Stimulated activated CD8-positive, alpha-beta memory T cell treated with anti-CD3 and anti-CD28 coated beads, Interleukin-15, amount 100 ng/mL, for 48 hours (primary cell): ENCODE measurements around the gene ANKRD17.

Experiments
- DNase-seq, 2 donors: peaks; one replicate each; pipeline ENCODE4 v3.0.0-alpha.2; 2020; ENCODE audit warnings: low read depth in 2 of 2

ANKRD17 gene

GRCh38 chr4:73129319-73129718 lies 129.3 kb downstream of the ANKRD17 start:
- no peak for DNase-seq

GRCh38 chr4:73127839-73128453 lies 130.7 kb downstream of the ANKRD17 start:
- DNase-seq, result no peak

DNA sequence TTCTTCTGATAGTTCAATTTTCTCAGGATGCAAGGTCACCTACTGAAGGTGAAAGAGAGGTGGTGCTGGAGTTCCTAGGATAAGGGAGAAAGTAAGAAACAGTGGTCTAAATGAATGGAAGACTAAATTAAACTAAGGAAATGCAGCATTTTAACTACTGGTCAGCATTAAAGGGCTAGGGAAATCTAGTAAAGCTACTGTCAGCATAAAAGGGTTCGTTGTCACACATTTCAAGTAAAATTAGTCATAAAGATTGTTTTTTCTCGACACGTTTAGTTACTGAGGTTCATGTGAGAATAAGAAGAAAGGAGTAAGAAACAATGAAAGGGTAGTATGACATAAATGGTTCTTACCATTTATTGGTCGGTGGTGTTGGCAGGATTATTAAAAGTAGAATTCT lies 149.1 kb downstream of the ANKRD17 start:
- no peak for DNase-seq

DNA sequence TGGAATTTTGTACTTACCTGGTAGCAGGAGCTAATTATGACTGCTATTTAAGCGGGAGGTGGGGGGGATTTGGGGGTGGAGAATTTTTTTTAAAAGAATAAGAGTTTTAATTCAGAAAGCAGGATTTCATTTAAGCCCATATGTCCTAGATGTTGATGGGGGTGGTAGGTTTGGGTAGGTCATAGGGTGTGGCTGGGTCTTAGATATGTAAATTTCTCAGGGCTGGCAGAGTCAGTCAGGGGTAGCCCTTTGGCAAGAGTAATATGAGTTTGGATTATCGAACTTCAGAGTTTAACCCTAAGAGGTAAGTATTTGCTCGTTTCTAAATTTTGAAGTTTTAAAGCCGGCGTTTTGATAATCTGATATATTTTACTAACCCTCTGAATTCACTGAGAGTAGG lies 153.9 kb downstream of the ANKRD17 start:
- no peak for DNase-seq

DNA sequence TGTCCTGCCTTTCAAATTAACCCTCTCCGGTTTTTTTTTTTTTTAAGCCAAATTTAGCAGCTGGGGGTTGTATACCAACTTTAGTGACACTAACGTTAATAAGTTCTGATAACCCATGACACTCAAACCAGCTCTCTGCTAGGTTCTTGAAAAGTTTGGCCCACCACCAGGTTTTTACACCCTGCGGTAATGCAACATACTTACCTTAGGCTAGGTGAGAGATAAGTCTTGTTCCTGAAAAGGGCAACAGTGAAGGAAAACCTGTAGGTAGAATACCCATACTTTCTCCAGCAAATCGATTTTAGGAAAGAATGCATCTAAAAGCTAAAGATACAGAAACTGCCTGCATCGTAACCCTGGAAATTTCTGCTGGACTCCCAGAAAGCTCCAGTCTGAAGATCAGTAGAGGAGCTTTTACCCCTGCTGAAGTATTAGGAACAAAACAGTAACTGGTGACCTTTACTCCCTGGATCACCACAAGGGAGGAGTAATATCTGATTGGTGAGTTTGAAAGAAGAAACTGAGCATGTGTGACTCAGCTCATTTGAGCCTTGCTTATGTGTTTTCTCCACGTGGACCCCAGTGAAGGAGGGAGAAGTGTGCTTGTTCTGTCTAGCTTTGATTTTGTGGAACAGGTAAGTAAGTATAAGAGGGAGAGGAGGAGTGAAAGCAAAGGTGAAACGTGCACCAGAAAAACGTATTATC lies 154.6 kb downstream of the ANKRD17 start:
- DNase-seq, result no peak

DNA sequence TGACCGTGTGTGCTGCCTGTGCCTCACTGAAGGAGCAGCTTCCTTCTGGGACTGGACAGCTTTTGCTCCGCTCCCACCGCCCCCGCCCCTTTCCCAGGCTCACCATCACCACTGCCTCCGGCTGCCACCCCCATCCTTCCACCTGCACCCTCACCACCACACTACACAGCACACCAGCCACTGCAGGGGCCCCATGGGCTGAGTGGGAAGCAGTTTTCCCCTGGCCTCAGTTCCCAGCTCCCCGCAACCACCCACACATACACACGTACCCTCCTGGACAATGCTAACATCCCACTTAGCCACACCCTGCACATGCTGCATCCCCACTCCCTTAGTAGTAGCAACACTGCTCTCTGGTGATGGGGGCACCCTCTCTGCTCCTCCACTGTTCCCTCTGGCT lies 159.5 kb downstream of the ANKRD17 start:
- no peak for DNase-seq

GRCh38 chr4:73098713-73099112 lies 159.9 kb downstream of the ANKRD17 start:
- no peak for DNase-seq

DNA sequence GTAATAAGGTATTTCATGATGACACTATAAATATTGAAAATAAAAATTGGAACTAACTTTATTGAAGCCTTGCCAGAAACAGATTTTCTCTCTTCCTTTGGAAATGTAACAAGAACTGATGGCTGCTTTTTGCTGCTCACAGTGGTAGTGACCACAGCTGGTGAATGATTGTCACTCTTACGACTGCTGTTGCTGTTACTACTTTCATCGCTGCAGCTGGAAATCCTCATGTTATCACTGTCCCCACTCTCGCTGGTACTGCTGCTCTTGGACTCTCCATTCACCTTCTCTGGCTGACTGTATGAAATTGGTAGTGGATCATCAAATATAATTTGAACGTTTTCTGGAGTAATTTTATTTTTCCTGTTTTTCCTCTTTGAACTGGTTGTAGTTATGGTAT lies 160.6 kb downstream of the ANKRD17 start:
- DNase-seq, result no peak

- DNase-seq, result no peak
These were observed 165.7 kb downstream of the ANKRD17 start for GRCh38 chr4:73092868-73093267.

DNA sequence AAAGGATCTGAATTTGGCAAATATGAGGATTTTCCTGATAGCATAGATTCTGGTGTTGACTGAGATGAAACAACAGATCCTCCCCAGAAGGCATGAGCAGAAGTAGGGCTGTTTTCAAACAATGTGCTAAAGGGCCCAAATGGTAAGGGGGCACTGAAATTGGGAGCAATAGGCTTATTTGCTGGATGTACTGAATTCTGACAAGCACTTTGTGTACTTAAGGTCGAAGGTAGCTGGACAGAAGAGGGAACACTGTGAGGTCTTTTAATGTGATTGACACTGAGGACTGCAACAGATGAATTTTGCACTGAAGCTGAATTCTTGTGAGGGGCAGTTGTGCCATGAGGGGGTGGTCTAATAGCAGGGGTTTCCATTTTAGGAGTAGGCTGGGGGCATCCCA lies 167.9 kb downstream of the ANKRD17 start:
- DNase-seq, result no peak

GRCh38 chr4:73087871-73088270 lies 170.7 kb downstream of the ANKRD17 start:
- no peak for DNase-seq

DNA sequence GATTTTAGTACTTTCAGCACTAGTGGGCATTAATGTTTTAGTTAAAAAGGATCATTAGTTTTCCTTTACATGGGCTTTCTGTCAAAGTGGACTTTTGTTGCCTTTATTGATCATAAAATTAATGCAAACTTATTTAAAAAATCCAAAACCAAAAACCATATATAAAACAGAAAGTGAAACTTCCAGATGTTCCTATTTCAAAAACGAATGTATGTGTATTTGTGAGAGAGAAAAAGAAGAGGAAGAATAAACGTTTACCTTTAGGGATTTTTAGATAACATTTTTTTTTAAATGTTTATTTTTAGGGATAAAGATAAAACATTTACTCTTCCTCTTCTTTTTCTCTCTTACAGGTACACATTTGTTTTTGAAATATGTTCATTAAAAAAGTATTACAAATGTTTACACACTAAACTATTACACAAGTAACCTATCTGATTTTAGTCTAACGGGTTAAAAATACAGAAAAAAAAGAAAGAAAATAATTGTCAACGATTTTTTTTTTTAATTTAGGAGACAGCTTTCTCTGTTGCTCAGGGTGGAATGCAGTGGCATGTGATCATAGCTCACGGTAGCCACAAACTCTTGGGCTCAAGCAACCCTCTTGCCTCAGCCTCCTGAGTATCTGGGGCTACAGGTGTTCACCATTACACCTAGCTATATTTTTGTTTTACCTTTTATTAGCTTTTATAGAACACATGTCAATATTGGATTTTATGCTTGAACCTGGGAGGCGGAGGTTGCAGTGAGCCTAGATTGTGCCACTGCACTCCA lies 172.3 kb downstream of the ANKRD17 start:
- no peak for DNase-seq

- DNase-seq, result no peak
These were observed 177.8 kb downstream of the ANKRD17 start for GRCh38 chr4:73080789-73081188.

- no peak for DNase-seq
These were observed 182.8 kb downstream of the ANKRD17 start for GRCh38 chr4:73075832-73076231.

- no peak for DNase-seq
These were observed 188.6 kb downstream of the ANKRD17 start for GRCh38 chr4:73070074-73070390.

DNA sequence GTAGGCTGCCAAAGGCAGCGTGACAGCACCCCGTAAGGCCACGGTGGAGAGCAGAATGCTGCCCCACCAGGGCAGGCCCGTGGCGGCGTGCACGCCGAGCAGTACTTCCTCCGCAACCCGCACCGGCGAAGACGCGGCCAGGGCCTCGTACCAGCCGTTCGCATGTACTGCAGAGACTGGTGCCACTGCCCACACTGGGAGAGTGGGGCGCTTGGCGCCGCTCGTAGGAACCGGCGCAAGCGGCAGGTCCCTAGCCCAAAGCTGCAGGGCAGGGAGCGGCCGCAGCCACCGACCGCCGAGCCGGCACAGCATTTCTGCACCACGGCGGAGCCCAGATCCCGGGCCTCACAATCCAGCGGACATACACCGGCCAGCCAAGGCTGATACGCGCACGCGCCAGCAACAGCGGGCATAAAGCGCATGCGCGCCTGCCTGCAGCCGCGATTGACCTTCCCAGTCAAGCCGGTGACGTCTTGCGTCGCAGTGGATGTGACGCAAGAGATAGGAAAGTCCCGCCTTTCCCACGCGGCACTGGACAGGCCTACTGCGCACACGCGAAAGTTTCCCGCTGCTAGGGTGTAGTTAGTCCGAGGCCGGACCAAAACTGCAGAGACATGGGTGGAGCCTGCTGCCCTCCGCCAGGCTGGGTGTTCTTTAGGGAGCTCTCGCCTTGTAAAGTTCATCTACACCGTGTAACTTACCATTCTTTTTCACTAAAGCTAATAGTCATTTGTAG lies 189.1 kb downstream of the ANKRD17 start, which contains the start of gene COX18:
Gene COX18, minus strand, starts transcription at position 379 of the 736 bp plus-strand sequence. Its CDS starts 67 bp downstream, at position 312.
- DNase-seq, result peak; percentile 93 to 96

GRCh38 chr4:73068491-73069337 lies 189.9 kb downstream of the ANKRD17 start:
- DNase-seq, result no peak

GRCh38 chr4:73067971-73068394 lies 190.6 kb downstream of the ANKRD17 start:
- DNase-seq, result peak in 1 of 2 donors; percentile 14

GRCh38 chr4:73066928-73067327 lies 191.7 kb downstream of the ANKRD17 start:
- DNase-seq, result no peak

- no peak for DNase-seq
These were observed 192.2 kb downstream of the ANKRD17 start for GRCh38 chr4:73066445-73066844.

DNA sequence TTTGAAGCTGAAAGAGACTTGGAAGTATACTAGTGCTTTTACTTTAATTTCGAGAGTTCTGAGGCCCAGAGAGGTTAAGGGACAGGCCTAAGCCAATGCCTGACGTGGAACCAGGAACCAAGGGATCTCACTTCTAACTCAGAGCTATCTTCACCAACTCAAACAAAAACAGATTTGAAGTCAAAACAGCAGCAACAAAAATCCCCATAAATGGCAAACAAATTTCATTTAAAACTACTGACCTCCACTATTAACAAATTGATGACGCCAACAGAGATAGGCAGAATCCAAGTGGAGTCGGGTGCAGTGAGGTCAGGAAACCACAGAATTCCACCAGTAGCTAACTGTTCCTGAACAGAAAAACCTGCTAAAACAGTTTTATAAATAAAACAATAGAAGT lies 194.1 kb downstream of the ANKRD17 start:
- DNase-seq, result no peak
